H9 (cell line): Measurements from ENCODE around the gene SLC5A2. TPM values are rescaled to one million over a fixed set of nuclear protein-coding genes. Genes with fewer than 3 reads are reported as not detected.

ENCODE experiments used
- DNase-seq: peaks from one replicate; pipeline ENCODE4 v3.0.0-alpha.2; 2017
- H2AFZ ChIP-seq: one replicate; pipeline ENCODE4 v1.6.1; 2013; ENCODE audit warnings: mild to moderate bottlenecking, low read length, control low read depth, moderate library complexity
- H2AK5ac ChIP-seq: 2 replicates; pipeline ENCODE4 v1.6.1; 2013; ENCODE audit warnings: low read length, control low read depth, mixed read lengths; ENCODE audit not compliant: insufficient read length
- H2BK120ac ChIP-seq: one replicate; pipeline ENCODE4 v1.6.1; 2013; ENCODE audit warnings: low read depth, mild to moderate bottlenecking, low read length, control low read depth, inconsistent platforms; ENCODE audit not compliant: poor library complexity, severe bottlenecking
- H2BK12ac ChIP-seq: 2 replicates; pipeline ENCODE4 v1.6.1; 2013; ENCODE audit warnings: low read length, control low read depth, mixed read lengths, low read depth; ENCODE audit not compliant: insufficient read length
- H2BK15ac ChIP-seq: 2 replicates; pipeline ENCODE4 v1.6.1; 2013; ENCODE audit warnings: low read depth, low read length, control low read depth
- H2BK20ac ChIP-seq: one replicate; pipeline ENCODE4 v1.6.1; 2013; ENCODE audit warnings: low read depth, mild to moderate bottlenecking, low read length, control low read depth, inconsistent platforms; ENCODE audit not compliant: poor library complexity, severe bottlenecking
- H2BK5ac ChIP-seq: 2 replicates; pipeline ENCODE4 v1.6.1; 2013; ENCODE audit warnings: low read length, control low read depth, mixed read lengths; ENCODE audit not compliant: insufficient read length
- H3K14ac ChIP-seq: 2 replicates; pipeline ENCODE4 v1.6.1; 2013; ENCODE audit warnings: low read length, control low read depth; ENCODE audit not compliant: insufficient read depth
- H3K18ac ChIP-seq: 2 replicates; pipeline ENCODE4 v1.6.1; 2013; ENCODE audit warnings: low read depth, mild to moderate bottlenecking, mixed read lengths, low read length, control low read depth; ENCODE audit not compliant: insufficient read length
- H3K23ac ChIP-seq: 2 replicates; pipeline ENCODE4 v1.6.1; 2013; ENCODE audit warnings: low read length, control low read depth, mixed read lengths, low read depth; ENCODE audit not compliant: insufficient read length
- H3K23me2 ChIP-seq: 2 replicates; pipeline ENCODE4 v1.6.1; 2013; ENCODE audit warnings: low read depth, mild to moderate bottlenecking, mixed read lengths, low read length, control low read depth; ENCODE audit not compliant: insufficient read length, poor library complexity, severe bottlenecking
- H3K27ac ChIP-seq: 2 replicates; pipeline ENCODE4 v1.5.1; 2013; ENCODE audit warnings: low read length, control low read depth, mixed read lengths, low read depth; ENCODE audit not compliant: insufficient read length
- H3K27me3 ChIP-seq: 2 replicates; pipeline ENCODE4 v1.6.1; 2013; ENCODE audit warnings: low read length, control low read depth, inconsistent platforms; ENCODE audit not compliant: insufficient read depth
- H3K4ac ChIP-seq: 2 replicates; pipeline ENCODE4 v1.6.1; 2013; ENCODE audit warnings: low read depth, mild to moderate bottlenecking, control low read depth, inconsistent platforms, low read length, moderate library complexity
- H3K4me1 ChIP-seq: 2 replicates; pipeline ENCODE4 v1.6.1; 2013; ENCODE audit warnings: low read length, control low read depth, inconsistent platforms; ENCODE audit not compliant: insufficient read depth
- H3K4me2 ChIP-seq: 2 replicates; pipeline ENCODE4 v1.6.1; 2013; ENCODE audit warnings: low read length, control low read depth, mixed read lengths; ENCODE audit not compliant: insufficient read length, insufficient read depth
- H3K56ac ChIP-seq: 2 replicates; pipeline ENCODE4 v1.6.1; 2013; ENCODE audit warnings: low read depth, mild to moderate bottlenecking, mixed read lengths, low read length, control low read depth; ENCODE audit not compliant: insufficient read length
- H3K79me1 ChIP-seq: 2 replicates; pipeline ENCODE4 v1.6.1; 2013; ENCODE audit warnings: low read depth, mild to moderate bottlenecking, moderate library complexity, low read length, control low read depth, inconsistent platforms; ENCODE audit not compliant: insufficient read depth, poor library complexity, severe bottlenecking
- H3K79me2 ChIP-seq: 2 replicates; pipeline ENCODE4 v1.6.1; 2013; ENCODE audit warnings: low read length, control low read depth, inconsistent platforms; ENCODE audit not compliant: insufficient read depth
- H3K9ac ChIP-seq: 2 replicates; pipeline ENCODE4 v1.6.1; 2013; ENCODE audit warnings: low read length, control low read depth, mixed read lengths; ENCODE audit not compliant: insufficient read length; ENCODE audit errors: extremely low read depth
- H3K9me3 ChIP-seq: one replicate; pipeline ENCODE4 v1.6.1; 2013; ENCODE audit warnings: low read depth, low read length, inconsistent platforms; ENCODE audit not compliant: control insufficient read depth
- H3T11ph ChIP-seq: one replicate; pipeline ENCODE4 v1.6.1; 2013; ENCODE audit warnings: mild to moderate bottlenecking, low read length, control low read depth, inconsistent platforms
- H4K20me1 ChIP-seq: one replicate; pipeline ENCODE4 v1.6.1; 2013; ENCODE audit not compliant: control insufficient read depth, insufficient read length, insufficient read depth
- H4K5ac ChIP-seq: 2 replicates; pipeline ENCODE4 v1.6.1; 2013; ENCODE audit warnings: low read depth, mild to moderate bottlenecking, mixed read lengths, low read length, control low read depth; ENCODE audit not compliant: insufficient read length
- H4K8ac ChIP-seq: replicated peaks from 2 replicates; pipeline ENCODE4 v1.6.1; 2013; ENCODE audit warnings: low read length, control low read depth, mixed read lengths, low read depth; ENCODE audit not compliant: insufficient read length
- H4K91ac ChIP-seq: 2 replicates; pipeline ENCODE4 v1.6.1; 2013; ENCODE audit warnings: low read depth, mild to moderate bottlenecking, moderate library complexity, mixed read lengths, low read length, control low read depth; ENCODE audit not compliant: insufficient read length
- H3K27ac Mint-ChIP-seq, 3 experiments: 2 replicates in 2 of 3; 3 replicates in 1 of 3; pipeline ENCODE4 v1.8.0; 2020 to 2021; ENCODE audit warnings: mixed read lengths in 3 of 3, mild to moderate bottlenecking in 1 of 3, moderate library complexity in 1 of 3
- H3K27me3 Mint-ChIP-seq: 2 replicates; pipeline ENCODE4 v1.8.0; 2021; ENCODE audit warnings: low read depth, mild to moderate bottlenecking, moderate library complexity, mixed read lengths
- H3K36me3 Mint-ChIP-seq, 3 experiments: 2 replicates in 2 of 3; 3 replicates in 1 of 3; pipeline ENCODE4 v1.8.0; 2020 to 2021; ENCODE audit warnings: low read depth in 3 of 3, mixed read lengths in 3 of 3; ENCODE audit not compliant: insufficient read depth in 1 of 3
- H3K4me1 Mint-ChIP-seq, 2 experiments: 2 replicates each; pipeline ENCODE4 v1.8.0; 2020; ENCODE audit warnings: mixed read lengths in 2 of 2
- H3K4me3 Mint-ChIP-seq, 2 experiments: 2 replicates in 1 of 2; 3 replicates in 1 of 2; pipeline ENCODE4 v1.8.0; 2020 to 2021; ENCODE audit warnings: mild to moderate bottlenecking in 2 of 2, mixed read lengths in 2 of 2, moderate library complexity in 1 of 2
- H3K9me3 Mint-ChIP-seq, 2 experiments: 2 replicates in 1 of 2; 3 replicates in 1 of 2; pipeline ENCODE4 v1.8.0; 2020; ENCODE audit warnings: mild to moderate bottlenecking in 2 of 2, mixed read lengths in 2 of 2, moderate library complexity in 1 of 2
- WGBS: extraction: QIAGEN DNeasy Blood & Tissue Kit; methylation state at CpG from one replicate; pipeline ENCODE4 v1.1.7; 2013; ENCODE audit warnings: missing lambda C conversion rate, low lambda C conversion rate, mixed read lengths; ENCODE audit not compliant: insufficient read length; ENCODE audit errors: extremely low coverage; 5-methylcytosine and 5-hydroxymethylcytosine counted together
- total RNA-seq: library from RNA; stranded (reverse); gene quantifications from 2 replicates; pipeline ENCODE4 v1.2.1, GENCODE V29; 2021
- TF ChIP-seq, protein P1 (sequence below): fragments of 200-600 bp; sonication (generic); conservative IDR thresholded peaks from 3 replicates; pipeline ENCODE4 v1.8.0; 2021; ENCODE audit warnings: antibody characterized with exemption, mild to moderate bottlenecking

Gene SLC5A2
- total RNA-seq, 1 experiment from 2014 or later, result 0.52 TPM

DNA sequence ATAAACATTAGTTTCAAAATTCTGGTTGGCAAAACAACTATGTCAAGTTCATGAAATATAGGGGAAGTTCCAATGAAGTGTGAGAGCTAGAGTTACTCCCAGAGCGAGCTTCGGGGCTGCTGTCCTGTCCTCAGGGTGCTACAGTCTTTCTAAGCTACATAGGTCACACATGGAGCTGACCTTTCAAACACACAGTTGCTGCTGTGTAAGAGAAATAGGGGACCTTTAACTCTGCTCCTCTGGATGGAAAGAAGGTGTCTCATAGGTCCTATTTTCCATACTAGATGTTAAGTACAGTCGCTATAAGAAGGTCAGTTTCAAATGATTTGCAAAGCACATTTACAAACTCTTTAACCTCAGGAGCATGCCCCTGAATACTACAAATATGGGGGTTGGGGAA lies 38.4 kb downstream of the SLC5A2 start:
- WGBS, result no CpG with 5 or more reads among the region's 3 CpGs
- no peaks in the 10 kb centered on the region for H3K79me2 ChIP-seq
- H4K91ac ChIP-seq, result no peak overlapping the region
- Mint-ChIP-seq H3K9me3 (peaks cover 11 to 15% of the 10 kb centered on the region in 2 experiments), H3K36me3 (peaks cover 1 to 3% (median 1%) of the 10 kb centered on the region in 3 experiments; a peak in 5 of 7 replicates), H3K4me3 (no peak overlapping the region), H3K27ac (no peak overlapping the region), H3K4me1 (peaks cover 20 to 24% of the 10 kb centered on the region in 2 experiments), H3K27me3 (peaks cover 1% of the 10 kb centered on the region; the same call in 1 of the 2 replicates)
- no peak overlapping the region for H3K56ac ChIP-seq
- no peak overlapping the region for H3K27ac ChIP-seq
- no peak overlapping the region for H2BK20ac ChIP-seq
- H3K23ac ChIP-seq, result no peak overlapping the region
- H2BK15ac ChIP-seq, result no peak overlapping the region
- no peak overlapping the region for H2AFZ ChIP-seq
- no peaks in the 10 kb centered on the region for H4K20me1 ChIP-seq
- H3K23me2 ChIP-seq, result no peaks in the 10 kb centered on the region
- no peak for DNase-seq
- no peak overlapping the region for H2BK5ac ChIP-seq
- no peak overlapping the region for H2BK12ac ChIP-seq
- no peak overlapping the region for H3T11ph ChIP-seq
- H3K79me1 ChIP-seq, result no peaks in the 10 kb centered on the region
- H3K9ac ChIP-seq, result no peak overlapping the region
- no peak overlapping the region for H3K18ac ChIP-seq
- H2AK5ac ChIP-seq, result no peak overlapping the region
- H3K9me3 ChIP-seq, result no peaks in the 10 kb centered on the region
- H4K5ac ChIP-seq, result no peak overlapping the region
- H3K27me3 ChIP-seq, result no peaks in the 10 kb centered on the region
- H3K14ac ChIP-seq, result no peak overlapping the region
- H4K8ac ChIP-seq, result no peak overlapping the region
- no peak overlapping the region for H2BK120ac ChIP-seq
- H3K4me2 ChIP-seq, result no peak overlapping the region
- TF ChIP-seq, protein P1, sequence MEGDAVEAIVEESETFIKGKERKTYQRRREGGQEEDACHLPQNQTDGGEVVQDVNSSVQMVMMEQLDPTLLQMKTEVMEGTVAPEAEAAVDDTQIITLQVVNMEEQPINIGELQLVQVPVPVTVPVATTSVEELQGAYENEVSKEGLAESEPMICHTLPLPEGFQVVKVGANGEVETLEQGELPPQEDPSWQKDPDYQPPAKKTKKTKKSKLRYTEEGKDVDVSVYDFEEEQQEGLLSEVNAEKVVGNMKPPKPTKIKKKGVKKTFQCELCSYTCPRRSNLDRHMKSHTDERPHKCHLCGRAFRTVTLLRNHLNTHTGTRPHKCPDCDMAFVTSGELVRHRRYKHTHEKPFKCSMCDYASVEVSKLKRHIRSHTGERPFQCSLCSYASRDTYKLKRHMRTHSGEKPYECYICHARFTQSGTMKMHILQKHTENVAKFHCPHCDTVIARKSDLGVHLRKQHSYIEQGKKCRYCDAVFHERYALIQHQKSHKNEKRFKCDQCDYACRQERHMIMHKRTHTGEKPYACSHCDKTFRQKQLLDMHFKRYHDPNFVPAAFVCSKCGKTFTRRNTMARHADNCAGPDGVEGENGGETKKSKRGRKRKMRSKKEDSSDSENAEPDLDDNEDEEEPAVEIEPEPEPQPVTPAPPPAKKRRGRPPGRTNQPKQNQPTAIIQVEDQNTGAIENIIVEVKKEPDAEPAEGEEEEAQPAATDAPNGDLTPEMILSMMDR, result no peak
- no peak overlapping the region for H3K4ac ChIP-seq
- H3K4me1 ChIP-seq, result no peaks in the 10 kb centered on the region; the same call in 1 of the 2 replicates
